ENCODE data around the gene ZNF165. TPM values are rescaled to one million over a fixed set of nuclear protein-coding genes. Genes with fewer than 3 reads are reported as not detected.

ZNF165 gene
- total and polyA plus RNA-seq, 2 experiments from 2014 or later = 5.9 to 9.4 TPM

GRCh38 chr6:28078836-28079235, 1.5 kb upstream of the ZNF165 start:
- H3K79me2 ChIP-seq = peaks cover 17% of the 10 kb centered on the region
- H4K20me1 ChIP-seq (ENCODE audit: insufficient read depth, poor library complexity, severe bottlenecking) = no peaks in the 10 kb centered on the region
- WGBS (ENCODE audit: low lambda C conversion rate, missing lambda C conversion rate) = 89% methylated on average over 6 of the region's 6 CpGs
- no peaks in the 10 kb centered on the region for H3K9me3 ChIP-seq (ENCODE audit: low read depth)
- DNase-seq (ENCODE audit: low spot score) = no peak
- no peaks in the 10 kb centered on the region for H3K27me3 ChIP-seq
- no peaks in the 10 kb centered on the region for H3K36me3 ChIP-seq (replicated peaks; ENCODE audit: insufficient read depth, low read depth)
- H3K4me2 ChIP-seq = no peak overlapping the region
- no peak overlapping the region for H3K4me3 ChIP-seq
- no peak for TF ChIP-seq CTCF (IDR thresholded peaks at IDR 0.05; ENCODE audit: poor library complexity)
- no peak for TF ChIP-seq EZH2phosphoT487 (IDR thresholded peaks at IDR 0.05; ENCODE audit: low read depth, severe bottlenecking, unreplicated experiment)
- no peak for TF ChIP-seq EZH2 (IDR thresholded peaks at IDR 0.05; ENCODE audit: borderline replicate concordance)
- H3K27ac ChIP-seq = no peak overlapping the region
- no peaks in the 10 kb centered on the region for H3K4me1 ChIP-seq (ENCODE audit: insufficient read depth)
- no peak overlapping the region for H2AFZ ChIP-seq
- H3K9me2 ChIP-seq (replicated peaks; ENCODE audit: insufficient read depth) = no peaks in the 10 kb centered on the region

- H3K4me3 ChIP-seq = peak overlapping the region; percentile 88
- DNase-seq (ENCODE audit: low spot score) = peak; percentile 97
- no peaks in the 10 kb centered on the region for H3K9me2 ChIP-seq (replicated peaks; ENCODE audit: insufficient read depth)
- no peaks in the 10 kb centered on the region for H3K4me1 ChIP-seq (ENCODE audit: insufficient read depth)
- H3K9me3 ChIP-seq (ENCODE audit: low read depth) = no peaks in the 10 kb centered on the region
- peak overlapping the region; percentile 93 for H2AFZ ChIP-seq
- no peaks in the 10 kb centered on the region for H4K20me1 ChIP-seq (ENCODE audit: insufficient read depth, poor library complexity, severe bottlenecking)
- no peaks in the 10 kb centered on the region for H3K27me3 ChIP-seq
- TF ChIP-seq CTCF (IDR thresholded peaks at IDR 0.05; ENCODE audit: poor library complexity) (peak; percentile 1), EZH2 (IDR thresholded peaks at IDR 0.05; ENCODE audit: borderline replicate concordance) (no peak)
- H3K4me2 ChIP-seq = peak overlapping the region; percentile 81
- H3K27ac ChIP-seq = peak overlapping the region; percentile 90
- peaks cover 17% of the 10 kb centered on the region for H3K79me2 ChIP-seq
- no peaks in the 10 kb centered on the region for H3K36me3 ChIP-seq (replicated peaks; ENCODE audit: insufficient read depth, low read depth)
- WGBS (ENCODE audit: low lambda C conversion rate, missing lambda C conversion rate) = 2% methylated on average over 46 of the region's 46 CpGs
These were observed 490 bp downstream of the ZNF165 start for GRCh38 chr6:28080631-28081485.

GRCh38 chr6:28081486-28081751, 1.1 kb downstream of the ZNF165 start:
- peak overlapping the region; percentile 90 for H3K27ac ChIP-seq
- H4K20me1 ChIP-seq (ENCODE audit: insufficient read depth, poor library complexity, severe bottlenecking) = no peaks in the 10 kb centered on the region
- no peaks in the 10 kb centered on the region for H3K9me2 ChIP-seq (replicated peaks; ENCODE audit: insufficient read depth)
- H3K4me3 ChIP-seq = peak overlapping the region; percentile 88
- H3K27me3 ChIP-seq = no peaks in the 10 kb centered on the region
- peaks cover 17% of the 10 kb centered on the region for H3K79me2 ChIP-seq
- no peaks in the 10 kb centered on the region for H3K36me3 ChIP-seq (replicated peaks; ENCODE audit: insufficient read depth, low read depth)
- TF ChIP-seq CTCF (IDR thresholded peaks at IDR 0.05; ENCODE audit: poor library complexity) = no peak
- TF ChIP-seq EZH2 (IDR thresholded peaks at IDR 0.05; ENCODE audit: borderline replicate concordance) = no peak
- TF ChIP-seq EZH2phosphoT487 (IDR thresholded peaks at IDR 0.05; ENCODE audit: low read depth, severe bottlenecking, unreplicated experiment) = no peak
- peak overlapping the region; percentile 81 for H3K4me2 ChIP-seq
- H3K9me3 ChIP-seq (ENCODE audit: low read depth) = no peaks in the 10 kb centered on the region
- no peak for DNase-seq (ENCODE audit: low spot score)
- H3K4me1 ChIP-seq (ENCODE audit: insufficient read depth) = no peaks in the 10 kb centered on the region
- 24% methylated on average over 4 of the region's 4 CpGs for WGBS (ENCODE audit: low lambda C conversion rate, missing lambda C conversion rate)
- H2AFZ ChIP-seq = peak overlapping the region; percentile 93
